RKO (cell line): Measurements from ENCODE around the gene VPS37C.
"Not testable (repeated sequence)": the region's sequence is repeated elsewhere in the genome, so short reads cannot be mapped to it uniquely, and the experiment has no call there.

Source experiments
- DNase-seq: peaks from one replicate; pipeline ENCODE4 v3.0.0-alpha.2; 2016; ENCODE audit warnings: low spot score

Gene VPS37C

DNA sequence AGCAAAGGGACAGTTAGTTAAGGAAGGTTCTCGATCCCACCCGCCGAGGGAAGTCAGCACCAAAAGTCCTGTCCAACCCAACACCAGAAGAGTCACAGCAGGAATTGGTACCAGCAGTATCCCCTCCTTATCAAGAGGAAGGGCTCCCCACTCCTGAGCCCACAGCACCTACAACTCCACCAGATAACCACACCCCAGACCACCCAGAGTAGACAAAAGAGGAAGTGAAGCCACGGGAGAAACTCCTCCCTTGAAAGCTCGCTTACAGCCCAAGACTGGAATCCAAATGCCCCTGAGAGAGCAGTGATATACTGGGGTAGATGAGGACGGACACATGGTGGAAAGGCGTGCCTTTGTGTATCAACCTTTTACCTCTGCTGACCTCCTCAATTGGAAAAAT is 66.2 kb downstream of the VPS37C start:
- no peak for DNase-seq

GRCh38 chr11:61094167-61094566 is 67.1 kb downstream of the VPS37C start:
- DNase-seq: not testable (repeated sequence)

- no peak for DNase-seq
Measured at GRCh38 chr11:61092908-61093763, 68.1 kb downstream of the VPS37C start.

DNA sequence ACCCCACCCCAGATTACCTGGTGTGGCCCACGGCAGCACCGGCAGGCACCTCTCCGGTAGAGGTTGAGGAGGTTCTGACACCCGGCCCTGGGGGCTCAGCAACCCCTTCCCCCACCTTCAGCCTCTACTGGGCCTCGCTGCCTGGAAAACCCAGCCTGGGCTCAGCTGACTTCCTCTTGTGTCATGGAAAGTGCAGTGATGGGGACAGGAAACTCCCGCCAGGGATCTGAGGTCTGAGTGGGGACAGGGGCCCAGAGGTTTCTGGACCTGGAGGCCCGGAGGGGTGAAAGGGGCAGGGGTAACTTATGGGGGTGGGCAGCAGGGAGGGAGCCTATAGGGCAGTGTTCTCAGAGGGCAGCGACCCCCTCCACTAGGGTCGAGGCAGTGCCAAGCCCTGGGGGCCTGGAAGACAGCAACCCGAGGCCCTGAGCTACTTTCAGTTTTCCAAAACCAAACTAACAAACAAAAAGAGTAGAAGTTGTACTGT is 68.9 kb downstream of the VPS37C start:
- no peak for DNase-seq

DNA sequence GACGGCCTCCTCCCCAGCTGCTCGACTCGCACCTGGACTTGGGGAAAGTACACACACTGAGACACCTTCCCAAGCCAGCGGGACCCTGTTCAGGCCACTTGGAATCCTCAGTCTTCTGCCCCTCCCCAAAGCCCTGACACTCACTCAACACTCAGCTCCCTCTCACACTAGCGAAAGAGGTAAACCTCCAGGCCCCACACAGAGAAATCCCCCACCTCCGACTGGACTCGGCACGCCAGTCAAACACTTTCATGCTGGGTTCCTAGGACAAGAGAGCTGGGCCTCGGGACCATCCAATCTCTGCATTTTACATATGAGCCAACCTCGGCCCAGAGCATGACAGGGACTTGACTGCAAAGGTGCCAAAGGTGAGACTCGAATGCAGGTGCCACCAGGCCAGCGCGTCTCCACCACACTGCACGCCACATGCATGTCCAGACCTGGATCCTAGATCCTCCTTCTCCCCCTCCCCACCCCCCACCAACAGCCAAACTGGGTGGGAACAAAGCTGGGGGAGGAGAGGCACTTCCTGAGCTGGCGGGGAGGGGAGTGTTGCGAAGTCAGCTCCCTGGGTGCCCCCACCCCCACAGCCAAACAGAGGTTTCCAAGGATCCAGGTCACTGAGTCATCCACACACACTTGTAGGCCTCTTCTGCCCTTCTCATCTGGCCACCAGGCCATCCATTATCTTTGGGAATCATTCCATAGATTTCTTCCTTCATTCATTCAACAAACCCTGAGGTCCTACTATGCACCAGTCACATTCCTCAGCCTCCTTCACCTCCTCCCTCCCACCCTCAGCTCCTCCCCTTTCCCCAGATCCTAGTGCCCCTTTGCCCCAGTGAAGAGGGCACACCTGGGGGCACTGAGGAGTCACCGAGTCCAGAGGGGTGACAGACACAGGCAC is 69.6 kb downstream of the VPS37C start:
- no peak for DNase-seq

GRCh38 chr11:61090982-61091372 is 70.2 kb downstream of the VPS37C start:
- no peak for DNase-seq

- no peak for DNase-seq
Measured at GRCh38 chr11:61090521-61090920, 70.7 kb downstream of the VPS37C start.

DNA sequence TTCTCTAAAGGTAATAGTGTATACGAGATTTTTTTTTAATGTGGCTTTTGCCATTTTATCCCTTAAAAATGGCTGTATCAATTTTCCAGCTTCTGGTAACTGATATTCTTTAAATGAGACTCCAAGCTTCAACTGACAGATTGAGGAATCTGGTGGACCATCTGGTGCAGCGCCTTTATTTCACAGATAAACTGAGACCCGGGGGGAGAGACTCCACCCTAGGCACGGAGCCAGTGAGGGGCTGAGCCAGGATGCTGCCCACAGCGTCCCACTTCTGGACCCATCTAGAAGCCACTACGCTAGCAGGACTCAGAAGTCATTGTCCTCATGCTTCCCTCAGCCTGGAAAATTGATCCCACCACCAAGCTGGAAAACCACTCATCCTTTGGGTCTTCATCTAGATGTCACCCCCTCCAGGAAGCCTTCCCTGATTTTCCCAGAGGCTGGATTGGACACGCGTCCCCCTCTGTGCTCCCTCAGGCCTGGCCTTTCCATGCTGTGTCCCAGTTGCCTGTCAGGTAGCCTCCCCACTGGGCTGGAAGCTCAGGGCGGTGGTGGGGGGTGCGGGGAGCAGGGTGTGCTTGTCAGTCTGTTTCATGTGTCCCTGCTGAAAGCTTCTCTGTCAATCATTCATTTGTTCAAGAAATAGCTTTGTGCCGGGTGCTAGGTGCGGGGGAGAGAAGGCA is 71.3 kb downstream of the VPS37C start:
- no peak for DNase-seq

GRCh38 chr11:61087426-61088119 is 73.7 kb downstream of the VPS37C start:
- no peak for DNase-seq

GRCh38 chr11:61083601-61084147 is 77.6 kb downstream of the VPS37C start:
- no peak for DNase-seq

DNA sequence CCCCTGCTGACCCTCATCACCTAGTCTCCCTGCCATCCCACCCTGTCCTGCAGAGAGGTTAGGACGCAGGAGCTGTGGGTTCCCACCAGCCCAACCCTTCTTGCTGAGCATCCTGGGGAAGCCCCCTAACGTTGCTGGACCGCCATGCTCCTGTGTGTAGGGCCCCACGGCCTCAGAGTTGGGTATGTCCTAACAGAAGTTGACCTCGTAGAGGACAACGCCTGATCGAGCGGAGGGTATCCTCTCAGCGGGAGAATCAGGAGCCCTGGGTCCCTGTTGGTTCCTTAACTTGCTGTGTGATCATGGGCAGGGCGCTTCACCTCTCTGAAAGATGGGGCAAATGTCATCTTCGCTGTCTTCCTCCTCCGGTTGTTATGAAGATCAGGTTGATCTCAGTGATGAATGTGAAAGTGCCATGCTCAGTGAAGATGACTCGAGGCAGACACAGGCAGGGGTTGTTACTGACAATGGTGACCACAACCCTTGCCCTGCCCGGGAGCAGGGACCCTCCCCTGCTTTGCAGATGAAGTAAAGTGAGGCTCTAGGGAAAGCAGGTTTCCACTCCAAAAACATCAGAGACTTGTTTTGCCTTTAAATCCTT is 78.2 kb downstream of the VPS37C start:
- no peak for DNase-seq

GRCh38 chr11:61082062-61082870 is 79.0 kb downstream of the VPS37C start:
- no peak for DNase-seq

- no peak for DNase-seq
Measured at GRCh38 chr11:61080986-61081590, 80.1 kb downstream of the VPS37C start.

GRCh38 chr11:61080526-61080925 is 80.7 kb downstream of the VPS37C start:
- no peak for DNase-seq
